DND-41 (cell line): ENCODE results near the gene ATF7IP.

Experiments
- EZH2 ChIP-seq: IDR thresholded peaks from 3 replicates; pipeline ENCODE4 v1.6.1; 2012; ENCODE audit warnings: borderline replicate concordance, low read depth, mild to moderate bottlenecking, moderate library complexity, low read length, inconsistent platforms; ENCODE audit not compliant: severe bottlenecking
- TF ChIP-seq, protein P1 (sequence below): IDR thresholded peaks from 2 replicates; pipeline ENCODE4 v1.5.1; 2012; ENCODE audit warnings: borderline replicate concordance, low read length, moderate library complexity, mild to moderate bottlenecking; ENCODE audit not compliant: poor library complexity, severe bottlenecking; ENCODE audit errors: extremely low read depth

GRCh38 chr12:14384783-14385638, 19.5 kb downstream of the ATF7IP start:
- TF ChIP-seq, protein P1, sequence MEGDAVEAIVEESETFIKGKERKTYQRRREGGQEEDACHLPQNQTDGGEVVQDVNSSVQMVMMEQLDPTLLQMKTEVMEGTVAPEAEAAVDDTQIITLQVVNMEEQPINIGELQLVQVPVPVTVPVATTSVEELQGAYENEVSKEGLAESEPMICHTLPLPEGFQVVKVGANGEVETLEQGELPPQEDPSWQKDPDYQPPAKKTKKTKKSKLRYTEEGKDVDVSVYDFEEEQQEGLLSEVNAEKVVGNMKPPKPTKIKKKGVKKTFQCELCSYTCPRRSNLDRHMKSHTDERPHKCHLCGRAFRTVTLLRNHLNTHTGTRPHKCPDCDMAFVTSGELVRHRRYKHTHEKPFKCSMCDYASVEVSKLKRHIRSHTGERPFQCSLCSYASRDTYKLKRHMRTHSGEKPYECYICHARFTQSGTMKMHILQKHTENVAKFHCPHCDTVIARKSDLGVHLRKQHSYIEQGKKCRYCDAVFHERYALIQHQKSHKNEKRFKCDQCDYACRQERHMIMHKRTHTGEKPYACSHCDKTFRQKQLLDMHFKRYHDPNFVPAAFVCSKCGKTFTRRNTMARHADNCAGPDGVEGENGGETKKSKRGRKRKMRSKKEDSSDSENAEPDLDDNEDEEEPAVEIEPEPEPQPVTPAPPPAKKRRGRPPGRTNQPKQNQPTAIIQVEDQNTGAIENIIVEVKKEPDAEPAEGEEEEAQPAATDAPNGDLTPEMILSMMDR, result no peak
- no peak for TF ChIP-seq EZH2
